Activated T-helper 1 cell treated with anti-CD3 and anti-CD28 coated beads, Interleukin-12 subunit alpha, Interleukin-12 subunit beta, Interleukin-2, Interleukin-4 antibody, amounts not matched to agents 30 ng/mL and 10 ng/mL and 1 ng/mL, durations not matched to agents 14 hours and 24 hours and 36 hours (primary cell): Measurements from ENCODE around the gene TPST2. TPM values are rescaled to one million over a fixed set of nuclear protein-coding genes. Genes with fewer than 3 reads are reported as not detected.
A peak's percentile ranks its signal among the peaks of the same experiment; 100 is the strongest.

Source experiments
- DNase-seq: peaks from one replicate; pipeline ENCODE4 v3.0.0; 2021; ENCODE audit warnings: low spot score
- H3K27ac Mint-ChIP-seq: one replicate; pipeline ENCODE4 v1.8.0; 2021; ENCODE audit warnings: mild to moderate bottlenecking, mixed read lengths
- H3K27me3 Mint-ChIP-seq: one replicate; pipeline ENCODE4 v1.8.0; 2022; ENCODE audit warnings: mild to moderate bottlenecking, moderate library complexity, mixed read lengths; ENCODE audit not compliant: insufficient read depth
- H3K36me3 Mint-ChIP-seq: one replicate; pipeline ENCODE4 v1.8.0; 2021; ENCODE audit warnings: low read depth, mixed read lengths
- H3K4me1 Mint-ChIP-seq: one replicate; pipeline ENCODE4 v1.8.0; 2021; ENCODE audit warnings: low read depth, mixed read lengths
- H3K4me3 Mint-ChIP-seq: one replicate; pipeline ENCODE4 v1.8.0; 2021; ENCODE audit warnings: mild to moderate bottlenecking, moderate library complexity, mixed read lengths
- H3K9me3 Mint-ChIP-seq: one replicate; pipeline ENCODE4 v1.8.0; 2021; ENCODE audit warnings: mixed read lengths
- intact Hi-C: fragments of 100-400 bp; cut with micrococcal nuclease; formaldehyde crosslinking; loops from one replicate; pipeline ENCODE4 v1.15.1; 2024
- total RNA-seq: library from RNA; stranded (reverse); gene quantifications from 2 replicates; pipeline ENCODE4 v1.2.3, GENCODE V29; 2022

Gene TPST2
- total RNA-seq, 1 donor from 2014 or later = 36.1 TPM

DNA sequence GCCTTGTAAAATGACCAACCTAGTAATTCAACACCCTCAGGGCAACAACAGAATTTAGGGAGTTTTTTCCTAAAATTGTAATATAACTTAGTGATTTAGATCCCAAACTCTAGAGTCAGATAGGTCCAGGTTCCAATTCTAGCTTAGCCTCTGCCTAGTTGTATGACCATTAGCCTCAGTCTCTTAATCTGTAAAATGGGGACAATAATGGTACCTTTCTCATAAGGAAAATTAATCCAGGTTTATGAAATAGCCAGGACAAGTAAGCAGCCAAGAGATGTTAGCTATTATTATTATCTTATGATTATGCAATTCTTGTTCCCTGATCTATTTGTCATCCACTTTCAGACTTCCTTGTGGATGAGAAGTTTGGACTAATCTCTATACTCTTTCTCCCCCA lies 81.8 kb downstream of the TPST2 start:
- intact Hi-C loops = no loop called here
- H3K9me3 Mint-ChIP-seq = no peaks in the 10 kb centered on the region
- no peak overlapping the region for H3K27ac Mint-ChIP-seq
- no peak overlapping the region for H3K4me3 Mint-ChIP-seq
- peaks cover 51% of the 10 kb centered on the region for H3K4me1 Mint-ChIP-seq
- H3K36me3 Mint-ChIP-seq = peaks cover 60% of the 10 kb centered on the region
- no peaks in the 10 kb centered on the region for H3K27me3 Mint-ChIP-seq
- no peak for DNase-seq

- Mint-ChIP-seq H3K4me1 (peaks cover 21% of the 10 kb centered on the region), H3K36me3 (peaks cover 62% of the 10 kb centered on the region), H3K4me3 (no peak overlapping the region), H3K27ac (peak overlapping the region; percentile 78), H3K27me3 (no peaks in the 10 kb centered on the region), H3K9me3 (no peaks in the 10 kb centered on the region)
- intact Hi-C loops = loop anchor here (1.0 kb wide), 2 partner anchors 9 to 162 kb away; partner anchors contain the start of gene TFIP11
- no peak for DNase-seq
Measured at GRCh38 chr22:26503758-26504157, 86.2 kb downstream of the TPST2 start.

DNA sequence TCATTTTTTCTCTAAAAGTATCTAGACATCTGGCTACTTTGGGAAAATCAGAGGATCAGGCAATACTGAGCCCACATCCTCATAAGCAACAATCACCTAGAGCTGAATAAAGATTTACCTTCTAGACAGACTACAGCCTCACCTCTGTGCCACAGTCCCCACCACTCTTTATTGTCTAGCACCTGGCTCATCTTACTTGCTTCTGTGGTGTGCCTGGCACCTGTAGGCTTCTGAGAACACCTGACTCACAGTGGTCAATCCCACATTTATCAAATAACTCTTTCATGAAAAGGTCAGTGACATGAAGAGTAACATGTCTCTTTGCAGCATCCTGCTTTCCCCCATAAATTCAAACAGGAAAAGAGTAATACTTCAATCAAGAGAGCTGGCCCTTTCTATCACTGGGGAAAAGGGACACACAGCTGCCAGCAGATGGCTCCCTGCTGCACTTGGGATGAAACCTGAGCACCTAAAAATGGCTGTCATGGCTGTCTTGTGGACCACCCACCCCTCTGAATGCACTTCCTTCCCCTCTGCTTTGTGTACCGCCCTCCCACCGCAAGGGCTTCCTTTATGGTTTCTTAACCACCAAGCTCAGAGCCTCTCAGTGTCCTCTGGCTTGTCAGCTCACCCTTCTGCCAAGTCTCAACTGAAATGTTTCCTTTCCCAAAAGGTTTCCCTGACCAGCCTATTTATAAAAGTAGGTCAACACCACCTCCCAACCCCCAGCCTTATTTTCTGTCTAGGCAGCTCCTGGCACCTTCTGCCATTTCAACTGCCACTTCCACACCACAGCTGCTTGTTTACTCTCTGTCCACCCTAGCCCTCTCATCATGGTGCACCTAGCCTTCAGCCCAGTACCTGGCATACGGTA lies 87.0 kb downstream of the TPST2 start:
- peak; percentile 65 for DNase-seq
- H3K4me1 Mint-ChIP-seq = peaks cover 21% of the 10 kb centered on the region
- H3K9me3 Mint-ChIP-seq = no peaks in the 10 kb centered on the region
- H3K27ac Mint-ChIP-seq = peak overlapping the region; percentile 78
- intact Hi-C loops = loop anchor here (1.0 kb wide), 2 partner anchors 9 to 162 kb away; partner anchors contain the start of gene TFIP11
- peak overlapping the region; percentile 50 for H3K4me3 Mint-ChIP-seq
- peaks cover 62% of the 10 kb centered on the region for H3K36me3 Mint-ChIP-seq
- H3K27me3 Mint-ChIP-seq = no peaks in the 10 kb centered on the region

DNA sequence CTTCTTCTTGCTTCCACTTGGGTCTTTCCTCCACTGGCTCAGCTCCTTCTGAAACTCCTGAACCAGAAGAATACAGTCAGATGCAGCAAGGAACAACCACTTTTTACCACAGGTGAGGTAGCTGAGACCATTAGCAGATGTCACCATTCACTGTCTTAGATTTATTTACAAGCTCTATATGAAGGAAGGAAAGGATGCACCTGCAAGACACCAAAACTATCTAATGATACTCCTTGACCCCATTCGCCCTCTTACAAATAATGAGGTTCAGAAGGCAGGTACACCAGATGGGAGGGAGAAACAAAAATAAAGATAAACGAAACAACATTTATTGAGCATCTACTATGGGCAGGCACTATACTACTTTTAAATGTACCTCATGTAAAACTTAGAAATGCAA lies 87.9 kb downstream of the TPST2 start:
- H3K9me3 Mint-ChIP-seq = no peaks in the 10 kb centered on the region
- no peak for DNase-seq
- no peaks in the 10 kb centered on the region for H3K27me3 Mint-ChIP-seq
- intact Hi-C loops = no loop called here
- no peak overlapping the region for H3K4me3 Mint-ChIP-seq
- H3K27ac Mint-ChIP-seq = peak overlapping the region; percentile 72
- peaks cover 65% of the 10 kb centered on the region for H3K36me3 Mint-ChIP-seq
- peaks cover 21% of the 10 kb centered on the region for H3K4me1 Mint-ChIP-seq

GRCh38 chr22:26499188-26499703 lies 90.7 kb downstream of the TPST2 start:
- H3K4me1 Mint-ChIP-seq = peaks cover 21% of the 10 kb centered on the region
- DNase-seq = no peak
- no peaks in the 10 kb centered on the region for H3K27me3 Mint-ChIP-seq
- intact Hi-C loops = no loop called here
- H3K9me3 Mint-ChIP-seq = no peaks in the 10 kb centered on the region
- no peak overlapping the region for H3K4me3 Mint-ChIP-seq
- peaks cover 60% of the 10 kb centered on the region for H3K36me3 Mint-ChIP-seq
- H3K27ac Mint-ChIP-seq = no peak overlapping the region

GRCh38 chr22:26496456-26496855 lies 93.5 kb downstream of the TPST2 start:
- intact Hi-C loops = no loop called here
- H3K36me3 Mint-ChIP-seq = peaks cover 56% of the 10 kb centered on the region
- H3K27ac Mint-ChIP-seq = no peak overlapping the region
- no peaks in the 10 kb centered on the region for H3K9me3 Mint-ChIP-seq
- no peaks in the 10 kb centered on the region for H3K27me3 Mint-ChIP-seq
- peaks cover 13% of the 10 kb centered on the region for H3K4me1 Mint-ChIP-seq
- H3K4me3 Mint-ChIP-seq = no peak overlapping the region
- DNase-seq = no peak

GRCh38 chr22:26494506-26494905 lies 95.4 kb downstream of the TPST2 start:
- intact Hi-C loops = no loop called here
- Mint-ChIP-seq H3K36me3 (peaks cover 54% of the 10 kb centered on the region), H3K4me3 (no peak overlapping the region), H3K9me3 (no peaks in the 10 kb centered on the region), H3K27ac (peak overlapping the region; percentile 21), H3K27me3 (no peaks in the 10 kb centered on the region), H3K4me1 (peaks cover 13% of the 10 kb centered on the region)
- DNase-seq = no peak

DNA sequence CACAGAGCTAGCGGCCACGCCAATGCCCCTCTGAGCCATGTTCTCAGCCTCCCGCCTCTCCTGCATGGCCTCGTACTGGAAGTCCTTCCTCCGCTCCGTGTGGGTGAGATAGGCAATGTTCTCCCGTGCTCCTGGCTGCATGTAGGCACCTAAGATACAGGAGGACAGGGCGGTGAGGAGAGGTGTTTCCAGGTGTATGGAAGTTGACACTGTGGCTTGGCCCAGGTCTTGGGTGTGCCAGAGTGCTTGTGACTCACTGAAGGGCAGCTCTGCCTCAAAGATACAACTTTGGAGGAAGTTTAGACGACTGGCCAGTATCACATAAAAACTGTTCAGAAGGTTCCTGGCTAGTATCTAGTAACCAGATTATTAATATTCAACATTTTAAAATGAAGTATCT lies 97.7 kb downstream of the TPST2 start:
- intact Hi-C loops = no loop called here
- Mint-ChIP-seq H3K4me3 (no peak overlapping the region), H3K4me1 (peaks cover 13% of the 10 kb centered on the region), H3K27me3 (no peaks in the 10 kb centered on the region), H3K9me3 (no peaks in the 10 kb centered on the region), H3K36me3 (peaks cover 53% of the 10 kb centered on the region), H3K27ac (no peak overlapping the region)
- DNase-seq = no peak

GRCh38 chr22:26489447-26490036 lies 100.4 kb downstream of the TPST2 start:
- DNase-seq = no peak
- Mint-ChIP-seq H3K36me3 (peaks cover 40% of the 10 kb centered on the region), H3K27ac (no peak overlapping the region), H3K4me1 (peaks cover 31% of the 10 kb centered on the region), H3K27me3 (no peaks in the 10 kb centered on the region), H3K9me3 (no peaks in the 10 kb centered on the region), H3K4me3 (no peak overlapping the region)
- intact Hi-C loops = no loop called here

GRCh38 chr22:26487996-26488395 lies 101.9 kb downstream of the TPST2 start:
- peaks cover 28% of the 10 kb centered on the region for H3K36me3 Mint-ChIP-seq
- intact Hi-C loops = no loop called here
- no peak for DNase-seq
- no peaks in the 10 kb centered on the region for H3K27me3 Mint-ChIP-seq
- no peak overlapping the region for H3K4me3 Mint-ChIP-seq
- no peaks in the 10 kb centered on the region for H3K9me3 Mint-ChIP-seq
- no peak overlapping the region for H3K27ac Mint-ChIP-seq
- peaks cover 28% of the 10 kb centered on the region for H3K4me1 Mint-ChIP-seq

- Mint-ChIP-seq H3K4me3 (peak overlapping the region; percentile 28), H3K36me3 (peaks cover 20% of the 10 kb centered on the region)
- intact Hi-C loops = no loop called here
Measured at GRCh38 chr22:26486394-26486793, 103.5 kb downstream of the TPST2 start.

GRCh38 chr22:26485806-26486390 lies 104.0 kb downstream of the TPST2 start:
- no peaks in the 10 kb centered on the region for H3K27me3 Mint-ChIP-seq
- intact Hi-C loops = no loop called here
- H3K4me3 Mint-ChIP-seq = peak overlapping the region; percentile 51
- H3K36me3 Mint-ChIP-seq = peaks cover 19% of the 10 kb centered on the region
- H3K4me1 Mint-ChIP-seq = peaks cover 49% of the 10 kb centered on the region
- no peak for DNase-seq
- peak overlapping the region; percentile 15 for H3K27ac Mint-ChIP-seq
- H3K9me3 Mint-ChIP-seq = no peaks in the 10 kb centered on the region

More at GRCh38 chr22:26486394-26486793, 103.5 kb downstream of the TPST2 start:
- DNase-seq = no peak
- no peak overlapping the region for H3K27ac Mint-ChIP-seq
- peaks cover 44% of the 10 kb centered on the region for H3K4me1 Mint-ChIP-seq
- no peaks in the 10 kb centered on the region for H3K27me3 Mint-ChIP-seq
- H3K9me3 Mint-ChIP-seq = no peaks in the 10 kb centered on the region

GRCh38 chr22:26485013-26485412 lies 104.9 kb downstream of the TPST2 start:
- Mint-ChIP-seq H3K4me3 (peak overlapping the region; percentile 51), H3K27me3 (no peaks in the 10 kb centered on the region), H3K9me3 (no peaks in the 10 kb centered on the region), H3K36me3 (peaks cover 17% of the 10 kb centered on the region), H3K4me1 (peaks cover 56% of the 10 kb centered on the region), H3K27ac (peak overlapping the region; percentile 15)
- intact Hi-C loops = no loop called here
- no peak for DNase-seq
